OCI-LY7 (cell line): ENCODE measurements around the gene SST.

Experiments
- CTCF ChIP-seq: fragments of 200-600 bp; sonication (generic); conservative IDR thresholded peaks from 2 replicates; pipeline ENCODE4 v1.5.1; 2014; ENCODE audit warnings: mild to moderate bottlenecking, antibody characterized with exemption, low read length, moderate library complexity, mixed read lengths
- EZH2phosphoT487 ChIP-seq: fragments of 200-600 bp; sonication (generic); IDR thresholded peaks from 2 replicates; pipeline ENCODE4 v1.6.1; 2018; ENCODE audit warnings: low read depth, borderline replicate concordance, mild to moderate bottlenecking, mixed run types, antibody characterized with exemption, low read length, moderate library complexity, mixed read lengths

GRCh38 chr3:187713504-187713903 lies 43.3 kb upstream of the SST start:
- TF ChIP-seq CTCF (no peak), EZH2phosphoT487 (no peak)
